GM23338 (cell line): ENCODE data around the gene FAM241B. TPM values are rescaled to one million over a fixed set of nuclear protein-coding genes. Genes with fewer than 3 reads are reported as not detected.

ENCODE experiments used
- ATAC-seq: fragments of 200-7000 bp; cut with Tn5 transposase; 3 replicates; pipeline ENCODE4 v1.9.1; 2020
- DNase-seq: peaks from one replicate; pipeline ENCODE4 v3.0.0-alpha.2; 2015; ENCODE audit warnings: low spot score
- H2AFZ ChIP-seq: fragments of 200-600 bp; sonication (generic); 2 replicates; pipeline ENCODE4 v1.8.0; 2016; ENCODE audit warnings: antibody characterized with exemption, mild to moderate bottlenecking, moderate library complexity
- H3F3A ChIP-seq: fragments of 200-600 bp; sonication (generic); replicated peaks from 2 replicates; pipeline ENCODE4 v1.8.0; 2017; ENCODE audit warnings: antibody characterized with exemption, mixed run types, low read depth
- H3K27ac ChIP-seq: fragments of 200-600 bp; sonication (generic); 2 replicates; pipeline ENCODE4 v1.6.1; 2016; ENCODE audit warnings: low read depth
- H3K27me3 ChIP-seq: fragments of 200-600 bp; sonication (generic); 2 replicates; pipeline ENCODE4 v1.8.0; 2016; ENCODE audit warnings: mild to moderate bottlenecking, mixed run types, moderate library complexity; ENCODE audit not compliant: insufficient read depth
- H3K36me3 ChIP-seq: fragments of 200-600 bp; sonication (generic); 2 replicates; pipeline ENCODE4 v1.8.0; 2016; ENCODE audit warnings: mild to moderate bottlenecking; ENCODE audit not compliant: insufficient read depth
- H3K4me1 ChIP-seq: fragments of 200-600 bp; sonication (generic); 2 replicates; pipeline ENCODE4 v1.8.0; 2016; ENCODE audit warnings: mild to moderate bottlenecking, moderate library complexity; ENCODE audit not compliant: insufficient read depth
- H3K4me2 ChIP-seq: fragments of 200-600 bp; sonication (generic); 2 replicates; pipeline ENCODE4 v1.7.1; 2017; ENCODE audit warnings: mixed run types
- H3K4me3 ChIP-seq: fragments of 200-600 bp; sonication (generic); 2 replicates; pipeline ENCODE4 v1.6.1; 2016; ENCODE audit warnings: mixed run types
- H3K79me2 ChIP-seq: fragments of 200-600 bp; sonication (generic); replicated peaks from 2 replicates; pipeline ENCODE4 v1.8.0; 2017; ENCODE audit warnings: mild to moderate bottlenecking; ENCODE audit not compliant: insufficient read depth
- H3K9me2 ChIP-seq: fragments of 200-600 bp; sonication (generic); 2 replicates; pipeline ENCODE4 v1.8.0; 2017; ENCODE audit not compliant: insufficient read depth
- H4K20me1 ChIP-seq: fragments of 200-600 bp; sonication (generic); replicated peaks from 2 replicates; pipeline ENCODE4 v1.8.0; 2017; ENCODE audit warnings: mild to moderate bottlenecking; ENCODE audit not compliant: insufficient read depth
- H3K27ac Mint-ChIP-seq: 2 replicates; pipeline ENCODE4 v1.8.0; 2020; ENCODE audit warnings: inconsistent platforms, mild to moderate bottlenecking, moderate library complexity, mixed read lengths
- H3K27me3 Mint-ChIP-seq: 3 replicates; pipeline ENCODE4 v1.8.0; 2022; ENCODE audit warnings: low read depth, mild to moderate bottlenecking, moderate library complexity, mixed read lengths, inconsistent platforms; ENCODE audit not compliant: insufficient read depth, poor library complexity
- H3K36me3 Mint-ChIP-seq: 3 replicates; pipeline ENCODE4 v1.8.0; 2021; ENCODE audit warnings: low read depth, mild to moderate bottlenecking, inconsistent platforms, moderate library complexity, mixed read lengths
- H3K4me1 Mint-ChIP-seq: 3 replicates; pipeline ENCODE4 v1.8.0; 2020; ENCODE audit warnings: mild to moderate bottlenecking, inconsistent platforms, mixed read lengths
- H3K4me3 Mint-ChIP-seq: 3 replicates; pipeline ENCODE4 v1.8.0; 2021; ENCODE audit warnings: moderate library complexity, mild to moderate bottlenecking, inconsistent platforms, mixed read lengths
- H3K9me3 Mint-ChIP-seq: 3 replicates; pipeline ENCODE4 v1.8.0; 2020; ENCODE audit warnings: moderate library complexity, mild to moderate bottlenecking, inconsistent platforms, mixed read lengths
- CREB1 ChIP-seq: fragments of 250-450 bp; sonication (Bioruptor Pico); IDR thresholded peaks from 2 replicates; pipeline ENCODE4 v1.5.0; 2020; ENCODE audit warnings: low read depth, mild to moderate bottlenecking, moderate library complexity
- EZH2 ChIP-seq: fragments of 200-600 bp; sonication (generic); IDR thresholded peaks from one replicate; pipeline ENCODE4 v1.8.0; 2017; ENCODE audit warnings: antibody characterized with exemption, mild to moderate bottlenecking, low read depth; ENCODE audit not compliant: unreplicated experiment
- EZH2phosphoT487 ChIP-seq: fragments of 200-600 bp; sonication (generic); IDR thresholded peaks from one replicate; pipeline ENCODE4 v1.8.1; 2018; ENCODE audit warnings: antibody characterized with exemption; ENCODE audit not compliant: unreplicated experiment
- JUNB ChIP-seq: IDR thresholded peaks from one replicate; pipeline ENCODE4 v1.6.1; 2016; ENCODE audit warnings: antibody characterized with exemption; ENCODE audit not compliant: unreplicated experiment
- NANOG ChIP-seq: IDR thresholded peaks from 2 replicates; pipeline ENCODE4 v1.6.1; 2016; ENCODE audit warnings: antibody characterized with exemption, borderline replicate concordance
- POLR2AphosphoS5 ChIP-seq: IDR thresholded peaks from 2 replicates; pipeline ENCODE4 v1.6.1; 2016; ENCODE audit warnings: antibody characterized with exemption, low read depth
- STAT1 ChIP-seq: IDR thresholded peaks from one replicate; pipeline ENCODE4 v1.6.1; 2016; ENCODE audit warnings: antibody characterized with exemption; ENCODE audit not compliant: unreplicated experiment
- ZNF114 ChIP-seq: fragments of 250-450 bp; sonication (Bioruptor Pico); IDR thresholded peaks from 2 replicates; pipeline ENCODE4 v1.5.0; 2020; ENCODE audit warnings: mild to moderate bottlenecking, moderate library complexity
- ZNF331 ChIP-seq: fragments of 250-450 bp; sonication (Bioruptor Pico); IDR thresholded peaks from 2 replicates; pipeline ENCODE4 v1.5.0; 2020; ENCODE audit warnings: low read depth, mild to moderate bottlenecking, moderate library complexity
- polyA plus RNA-seq: library from polyadenylated mRNA; unstranded; fragments of >200 nt; fragmentation: Nextera tagmentation; extraction: Ambion mirVana; gene quantifications from 2 replicates; pipeline ENCODE4 v1.2.1, GENCODE V29; 2016
- total RNA-seq: library from RNA; depleted of rRNA; stranded (reverse); fragments of >200 nt; shearing (Covaris generic); gene quantifications from 2 replicates; pipeline ENCODE4 v1.2.3, GENCODE V29; 2014
- TF ChIP-seq, protein P1 (sequence below): fragments of 250-450 bp; sonication (Bioruptor Pico); IDR thresholded peaks from 2 replicates; pipeline ENCODE4 v1.5.0; 2020; ENCODE audit warnings: mild to moderate bottlenecking, moderate library complexity
- TF ChIP-seq, protein P2 (sequence below): IDR thresholded peaks from one replicate; pipeline ENCODE4 v1.6.1; 2018; ENCODE audit warnings: antibody characterized with exemption; ENCODE audit not compliant: unreplicated experiment
- TF ChIP-seq, protein P3 (sequence below), 2 experiments: fragments of 200-600 bp in 1 of 2; sonication (generic) in 1 of 2; conservative IDR thresholded peaks; 2 replicates each; pipeline versions ENCODE4 v1.5.1 to v1.6.1; 2016 to 2017; ENCODE audit warnings: antibody characterized with exemption in 2 of 2, low read depth in 2 of 2, mild to moderate bottlenecking in 2 of 2, moderate library complexity in 1 of 2
- TF ChIP-seq, protein P4 (sequence below): IDR thresholded peaks from 2 replicates; pipeline ENCODE4 v1.6.1; 2016; ENCODE audit warnings: antibody characterized with exemption

FAM241B gene
- total and polyA plus RNA-seq, 2 experiments from 2014 or later: 6.7 to 28.3 TPM

DNA sequence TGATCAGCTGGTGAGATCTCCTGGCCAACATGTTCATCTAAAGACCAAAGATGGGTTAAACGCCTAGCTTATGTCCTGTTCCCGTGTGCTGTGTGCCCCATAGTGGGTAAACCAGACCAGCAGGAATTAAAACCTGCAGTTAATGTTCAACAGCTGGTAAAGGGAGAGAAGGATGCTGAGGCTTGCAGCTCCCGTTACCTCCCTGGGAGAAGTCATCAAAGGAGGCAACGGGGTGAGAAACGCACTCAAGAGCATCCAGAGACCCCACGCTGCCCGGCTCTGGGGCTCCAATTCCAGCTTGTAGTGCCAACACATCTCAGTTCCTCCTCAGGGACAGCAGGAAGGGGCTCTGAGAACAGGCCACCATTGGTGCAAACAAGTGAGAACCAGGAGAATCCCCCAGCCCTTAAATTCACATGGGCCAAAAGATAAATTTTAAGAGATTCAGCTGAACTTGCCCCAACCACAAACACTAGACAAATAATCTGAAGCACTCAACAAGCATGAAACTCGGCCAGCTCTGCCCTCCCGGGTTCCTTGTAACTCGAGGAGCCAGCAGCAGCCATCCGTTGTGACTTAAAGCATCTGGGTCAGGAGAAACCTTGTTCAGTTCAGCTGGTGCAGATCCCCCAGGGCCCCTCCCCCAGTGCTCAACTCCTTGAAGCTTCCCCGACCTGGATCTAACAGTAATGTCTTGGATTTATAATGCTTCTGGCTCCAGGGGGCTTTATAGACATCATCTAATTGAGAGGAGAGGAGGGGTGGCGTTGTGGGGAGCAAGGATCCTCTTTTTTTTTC, 29.4 kb downstream of the FAM241B start:
- Histone ChIP-seq H3K36me3 (no peaks in the 10 kb centered on the region), H4K20me1 (no peaks in the 10 kb centered on the region), H3K79me2 (no peaks in the 10 kb centered on the region), H2AFZ (no peak overlapping the region), H3K4me1 (peaks cover 4% of the 10 kb centered on the region; the same call in 1 of the 2 replicates), H3K9me2 (no peaks in the 10 kb centered on the region), H3K27me3 (no peaks in the 10 kb centered on the region), H3F3A (no peaks in the 10 kb centered on the region), H3K4me2 (no peak overlapping the region), H3K27ac (no peak overlapping the region), H3K4me3 (no peak overlapping the region)
- ATAC-seq (no peak), DNase-seq (no peak)
- TF ChIP-seq POLR2AphosphoS5 (no peak), CREB1 (CRISPR knock-in tag) (no peak), EZH2 (no peak), ZNF331 (CRISPR knock-in tag) (no peak), JUNB (no peak), STAT1 (no peak), NANOG (no peak), EZH2phosphoT487 (no peak), ZNF114 (CRISPR knock-in tag) (no peak)
- TF ChIP-seq, protein P1, sequence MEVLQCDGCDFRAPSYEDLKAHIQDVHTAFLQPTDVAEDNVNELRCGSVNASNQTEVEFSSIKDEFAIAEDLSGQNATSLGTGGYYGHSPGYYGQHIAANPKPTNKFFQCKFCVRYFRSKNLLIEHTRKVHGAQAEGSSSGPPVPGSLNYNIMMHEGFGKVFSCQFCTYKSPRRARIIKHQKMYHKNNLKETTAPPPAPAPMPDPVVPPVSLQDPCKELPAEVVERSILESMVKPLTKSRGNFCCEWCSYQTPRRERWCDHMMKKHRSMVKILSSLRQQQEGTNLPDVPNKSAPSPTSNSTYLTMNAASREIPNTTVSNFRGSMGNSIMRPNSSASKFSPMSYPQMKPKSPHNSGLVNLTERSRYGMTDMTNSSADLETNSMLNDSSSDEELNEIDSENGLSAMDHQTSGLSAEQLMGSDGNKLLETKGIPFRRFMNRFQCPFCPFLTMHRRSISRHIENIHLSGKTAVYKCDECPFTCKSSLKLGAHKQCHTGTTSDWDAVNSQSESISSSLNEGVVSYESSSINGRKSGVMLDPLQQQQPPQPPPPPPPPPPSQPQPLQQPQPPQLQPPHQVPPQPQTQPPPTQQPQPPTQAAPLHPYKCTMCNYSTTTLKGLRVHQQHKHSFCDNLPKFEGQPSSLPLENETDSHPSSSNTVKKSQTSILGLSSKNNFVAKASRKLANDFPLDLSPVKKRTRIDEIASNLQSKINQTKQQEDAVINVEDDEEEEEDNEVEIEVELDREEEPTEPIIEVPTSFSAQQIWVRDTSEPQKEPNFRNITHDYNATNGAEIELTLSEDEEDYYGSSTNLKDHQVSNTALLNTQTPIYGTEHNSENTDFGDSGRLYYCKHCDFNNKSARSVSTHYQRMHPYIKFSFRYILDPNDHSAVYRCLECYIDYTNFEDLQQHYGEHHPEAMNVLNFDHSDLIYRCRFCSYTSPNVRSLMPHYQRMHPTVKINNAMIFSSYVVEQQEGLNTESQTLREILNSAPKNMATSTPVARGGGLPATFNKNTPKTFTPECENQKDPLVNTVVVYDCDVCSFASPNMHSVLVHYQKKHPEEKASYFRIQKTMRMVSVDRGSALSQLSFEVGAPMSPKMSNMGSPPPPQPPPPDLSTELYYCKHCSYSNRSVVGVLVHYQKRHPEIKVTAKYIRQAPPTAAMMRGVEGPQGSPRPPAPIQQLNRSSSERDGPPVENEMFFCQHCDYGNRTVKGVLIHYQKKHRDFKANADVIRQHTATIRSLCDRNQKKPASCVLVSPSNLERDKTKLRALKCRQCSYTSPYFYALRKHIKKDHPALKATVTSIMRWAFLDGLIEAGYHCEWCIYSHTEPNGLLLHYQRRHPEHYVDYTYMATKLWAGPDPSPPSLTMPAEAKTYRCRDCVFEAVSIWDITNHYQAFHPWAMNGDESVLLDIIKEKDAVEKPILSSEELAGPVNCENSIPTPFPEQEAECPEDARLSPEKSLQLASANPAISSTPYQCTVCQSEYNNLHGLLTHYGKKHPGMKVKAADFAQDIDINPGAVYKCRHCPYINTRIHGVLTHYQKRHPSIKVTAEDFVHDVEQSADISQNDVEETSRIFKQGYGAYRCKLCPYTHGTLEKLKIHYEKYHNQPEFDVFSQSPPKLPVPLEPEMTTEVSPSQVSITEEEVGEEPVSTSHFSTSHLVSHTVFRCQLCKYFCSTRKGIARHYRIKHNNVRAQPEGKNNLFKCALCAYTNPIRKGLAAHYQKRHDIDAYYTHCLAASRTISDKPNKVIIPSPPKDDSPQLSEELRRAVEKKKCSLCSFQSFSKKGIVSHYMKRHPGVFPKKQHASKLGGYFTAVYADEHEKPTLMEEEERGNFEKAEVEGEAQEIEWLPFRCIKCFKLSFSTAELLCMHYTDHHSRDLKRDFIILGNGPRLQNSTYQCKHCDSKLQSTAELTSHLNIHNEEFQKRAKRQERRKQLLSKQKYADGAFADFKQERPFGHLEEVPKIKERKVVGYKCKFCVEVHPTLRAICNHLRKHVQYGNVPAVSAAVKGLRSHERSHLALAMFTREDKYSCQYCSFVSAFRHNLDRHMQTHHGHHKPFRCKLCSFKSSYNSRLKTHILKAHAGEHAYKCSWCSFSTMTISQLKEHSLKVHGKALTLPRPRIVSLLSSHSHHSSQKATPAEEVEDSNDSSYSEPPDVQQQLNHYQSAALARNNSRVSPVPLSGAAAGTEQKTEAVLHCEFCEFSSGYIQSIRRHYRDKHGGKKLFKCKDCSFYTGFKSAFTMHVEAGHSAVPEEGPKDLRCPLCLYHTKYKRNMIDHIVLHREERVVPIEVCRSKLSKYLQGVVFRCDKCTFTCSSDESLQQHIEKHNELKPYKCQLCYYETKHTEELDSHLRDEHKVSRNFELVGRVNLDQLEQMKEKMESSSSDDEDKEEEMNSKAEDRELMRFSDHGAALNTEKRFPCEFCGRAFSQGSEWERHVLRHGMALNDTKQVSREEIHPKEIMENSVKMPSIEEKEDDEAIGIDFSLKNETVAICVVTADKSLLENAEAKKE (CRISPR knock-in tag): no peak
- TF ChIP-seq, protein P2, sequence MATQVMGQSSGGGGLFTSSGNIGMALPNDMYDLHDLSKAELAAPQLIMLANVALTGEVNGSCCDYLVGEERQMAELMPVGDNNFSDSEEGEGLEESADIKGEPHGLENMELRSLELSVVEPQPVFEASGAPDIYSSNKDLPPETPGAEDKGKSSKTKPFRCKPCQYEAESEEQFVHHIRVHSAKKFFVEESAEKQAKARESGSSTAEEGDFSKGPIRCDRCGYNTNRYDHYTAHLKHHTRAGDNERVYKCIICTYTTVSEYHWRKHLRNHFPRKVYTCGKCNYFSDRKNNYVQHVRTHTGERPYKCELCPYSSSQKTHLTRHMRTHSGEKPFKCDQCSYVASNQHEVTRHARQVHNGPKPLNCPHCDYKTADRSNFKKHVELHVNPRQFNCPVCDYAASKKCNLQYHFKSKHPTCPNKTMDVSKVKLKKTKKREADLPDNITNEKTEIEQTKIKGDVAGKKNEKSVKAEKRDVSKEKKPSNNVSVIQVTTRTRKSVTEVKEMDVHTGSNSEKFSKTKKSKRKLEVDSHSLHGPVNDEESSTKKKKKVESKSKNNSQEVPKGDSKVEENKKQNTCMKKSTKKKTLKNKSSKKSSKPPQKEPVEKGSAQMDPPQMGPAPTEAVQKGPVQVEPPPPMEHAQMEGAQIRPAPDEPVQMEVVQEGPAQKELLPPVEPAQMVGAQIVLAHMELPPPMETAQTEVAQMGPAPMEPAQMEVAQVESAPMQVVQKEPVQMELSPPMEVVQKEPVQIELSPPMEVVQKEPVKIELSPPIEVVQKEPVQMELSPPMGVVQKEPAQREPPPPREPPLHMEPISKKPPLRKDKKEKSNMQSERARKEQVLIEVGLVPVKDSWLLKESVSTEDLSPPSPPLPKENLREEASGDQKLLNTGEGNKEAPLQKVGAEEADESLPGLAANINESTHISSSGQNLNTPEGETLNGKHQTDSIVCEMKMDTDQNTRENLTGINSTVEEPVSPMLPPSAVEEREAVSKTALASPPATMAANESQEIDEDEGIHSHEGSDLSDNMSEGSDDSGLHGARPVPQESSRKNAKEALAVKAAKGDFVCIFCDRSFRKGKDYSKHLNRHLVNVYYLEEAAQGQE: no peak
- TF ChIP-seq, protein P3, sequence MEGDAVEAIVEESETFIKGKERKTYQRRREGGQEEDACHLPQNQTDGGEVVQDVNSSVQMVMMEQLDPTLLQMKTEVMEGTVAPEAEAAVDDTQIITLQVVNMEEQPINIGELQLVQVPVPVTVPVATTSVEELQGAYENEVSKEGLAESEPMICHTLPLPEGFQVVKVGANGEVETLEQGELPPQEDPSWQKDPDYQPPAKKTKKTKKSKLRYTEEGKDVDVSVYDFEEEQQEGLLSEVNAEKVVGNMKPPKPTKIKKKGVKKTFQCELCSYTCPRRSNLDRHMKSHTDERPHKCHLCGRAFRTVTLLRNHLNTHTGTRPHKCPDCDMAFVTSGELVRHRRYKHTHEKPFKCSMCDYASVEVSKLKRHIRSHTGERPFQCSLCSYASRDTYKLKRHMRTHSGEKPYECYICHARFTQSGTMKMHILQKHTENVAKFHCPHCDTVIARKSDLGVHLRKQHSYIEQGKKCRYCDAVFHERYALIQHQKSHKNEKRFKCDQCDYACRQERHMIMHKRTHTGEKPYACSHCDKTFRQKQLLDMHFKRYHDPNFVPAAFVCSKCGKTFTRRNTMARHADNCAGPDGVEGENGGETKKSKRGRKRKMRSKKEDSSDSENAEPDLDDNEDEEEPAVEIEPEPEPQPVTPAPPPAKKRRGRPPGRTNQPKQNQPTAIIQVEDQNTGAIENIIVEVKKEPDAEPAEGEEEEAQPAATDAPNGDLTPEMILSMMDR (conservative IDR thresholded peaks at IDR 0.05; ENCODE audit: low read depth in 2 of 2): no peak
- TF ChIP-seq, protein P4, sequence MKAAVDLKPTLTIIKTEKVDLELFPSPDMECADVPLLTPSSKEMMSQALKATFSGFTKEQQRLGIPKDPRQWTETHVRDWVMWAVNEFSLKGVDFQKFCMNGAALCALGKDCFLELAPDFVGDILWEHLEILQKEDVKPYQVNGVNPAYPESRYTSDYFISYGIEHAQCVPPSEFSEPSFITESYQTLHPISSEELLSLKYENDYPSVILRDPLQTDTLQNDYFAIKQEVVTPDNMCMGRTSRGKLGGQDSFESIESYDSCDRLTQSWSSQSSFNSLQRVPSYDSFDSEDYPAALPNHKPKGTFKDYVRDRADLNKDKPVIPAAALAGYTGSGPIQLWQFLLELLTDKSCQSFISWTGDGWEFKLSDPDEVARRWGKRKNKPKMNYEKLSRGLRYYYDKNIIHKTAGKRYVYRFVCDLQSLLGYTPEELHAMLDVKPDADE: no peak
- H3K27me3 Mint-ChIP-seq: peaks cover 12% of the 10 kb centered on the region
- H3K4me3 Mint-ChIP-seq: no peak overlapping the region
- H3K36me3 Mint-ChIP-seq: no peaks in the 10 kb centered on the region; the same call in 2 of the 3 replicates
- no peak overlapping the region for H3K27ac Mint-ChIP-seq
- peaks cover 44% of the 10 kb centered on the region for H3K4me1 Mint-ChIP-seq
- no peaks in the 10 kb centered on the region; the same call in 2 of the 3 replicates for H3K9me3 Mint-ChIP-seq
